Stimulated activated CD4-positive, alpha-beta T cell treated with anti-CD3 and anti-CD28 coated beads, Interleukin-15, amount 100 ng/mL, for 48 hours (primary cell): ENCODE data around the gene PDCD10.

Source experiments
- DNase-seq, 2 donors: peaks; one replicate each; pipeline ENCODE4 v3.0.0-alpha.2; 2020; ENCODE audit warnings: low read depth in 2 of 2

Gene PDCD10

DNA sequence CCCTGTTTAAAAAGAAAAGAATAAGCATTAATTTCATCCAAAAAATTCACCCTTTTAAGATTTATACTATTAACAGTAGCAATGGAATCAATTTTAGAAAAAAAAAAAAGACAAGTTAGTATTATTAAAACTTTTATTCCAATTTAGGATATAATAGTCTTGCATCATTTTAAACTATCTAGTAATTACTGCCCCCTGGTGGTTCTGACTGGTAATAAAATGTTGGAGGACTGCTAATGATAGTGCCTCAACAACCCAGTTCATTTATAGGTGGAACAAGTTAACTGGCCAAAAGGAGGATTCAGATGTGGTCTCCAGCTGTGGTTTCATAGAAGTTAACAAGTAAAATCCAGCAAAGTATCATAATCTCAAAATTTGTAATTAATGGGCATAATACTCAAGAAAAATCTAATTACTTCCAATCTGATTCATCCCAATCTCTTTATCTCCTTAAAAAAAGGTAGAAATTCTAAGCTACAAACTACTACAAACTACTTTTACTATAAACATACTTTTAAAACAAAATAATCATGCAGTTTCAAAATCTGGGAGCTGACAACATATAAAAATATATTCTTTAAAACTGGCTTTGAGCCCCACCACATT, 50.2 kb downstream of the PDCD10 start:
- peak; percentile 11 to 23 for DNase-seq

DNA sequence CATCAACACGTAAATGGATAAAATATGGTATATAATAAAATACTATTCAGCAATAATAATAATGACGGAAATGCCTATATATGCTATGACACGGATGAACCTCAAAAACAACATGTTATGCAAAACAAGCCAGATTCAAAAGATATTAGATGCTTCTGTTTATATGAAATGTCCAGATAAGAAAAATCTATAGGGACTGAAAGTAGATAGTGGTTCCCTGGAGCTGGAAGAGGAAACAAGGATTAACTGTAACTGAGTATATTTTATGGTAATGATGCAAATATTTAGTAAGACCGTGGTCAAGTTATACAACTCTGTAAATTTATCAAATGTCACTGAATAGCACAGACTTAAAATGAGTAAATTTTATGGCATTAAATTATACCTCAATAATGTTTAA, 55.2 kb downstream of the PDCD10 start:
- DNase-seq, result no peak

- no peak for DNase-seq
Observed at GRCh38 chr3:167675848-167676247, 58.8 kb downstream of the PDCD10 start.

DNA sequence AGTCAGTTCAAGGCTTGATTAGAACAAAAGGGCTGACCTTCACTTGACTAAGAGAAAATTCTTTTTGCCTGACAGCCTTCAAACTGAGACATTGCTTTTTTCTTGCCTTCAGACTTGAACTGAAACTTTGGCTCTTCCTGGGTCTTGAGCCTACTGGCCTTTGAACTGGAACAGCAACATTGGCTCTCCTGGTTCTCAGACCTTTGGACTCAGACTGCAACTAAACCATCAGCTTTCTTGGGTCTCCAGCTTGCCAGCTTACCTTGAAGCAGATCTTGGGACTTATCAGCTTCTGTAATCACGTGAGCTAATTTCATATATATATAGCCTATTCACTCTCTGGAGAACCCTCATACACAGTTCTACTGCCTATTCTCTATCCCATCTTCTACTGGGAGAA, 61.5 kb downstream of the PDCD10 start:
- no peak for DNase-seq

DNA sequence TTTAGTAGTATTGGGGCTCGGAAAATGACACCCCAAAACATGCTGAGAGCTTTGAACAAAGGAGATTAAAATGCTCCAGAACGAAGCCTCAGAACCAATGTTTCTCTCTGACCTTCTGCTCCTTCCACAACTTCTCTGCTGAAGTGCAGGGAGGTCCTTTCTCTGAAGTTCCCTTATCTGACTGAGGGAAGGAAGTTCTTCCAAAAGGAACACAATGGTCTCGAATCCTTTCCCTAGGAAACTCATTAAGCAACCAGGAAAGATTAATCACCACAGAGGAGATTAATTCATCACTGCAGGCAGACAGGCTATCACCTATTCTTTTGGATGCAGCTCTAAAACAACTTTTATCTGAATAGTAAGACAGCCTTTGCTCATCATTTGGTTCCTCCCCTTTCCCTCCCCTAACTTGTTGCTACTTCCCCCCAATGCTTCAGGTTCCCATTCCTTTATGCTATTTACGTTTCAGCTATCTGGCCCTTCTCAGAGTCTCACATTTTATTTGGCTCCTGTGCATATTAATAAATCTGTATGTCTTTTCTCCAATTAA, 62.7 kb downstream of the PDCD10 start:
- DNase-seq, result no peak

GRCh38 chr3:167669699-167670098, 65.0 kb downstream of the PDCD10 start:
- DNase-seq, result no peak

GRCh38 chr3:167668651-167669050, 66.0 kb downstream of the PDCD10 start:
- no peak for DNase-seq

DNA sequence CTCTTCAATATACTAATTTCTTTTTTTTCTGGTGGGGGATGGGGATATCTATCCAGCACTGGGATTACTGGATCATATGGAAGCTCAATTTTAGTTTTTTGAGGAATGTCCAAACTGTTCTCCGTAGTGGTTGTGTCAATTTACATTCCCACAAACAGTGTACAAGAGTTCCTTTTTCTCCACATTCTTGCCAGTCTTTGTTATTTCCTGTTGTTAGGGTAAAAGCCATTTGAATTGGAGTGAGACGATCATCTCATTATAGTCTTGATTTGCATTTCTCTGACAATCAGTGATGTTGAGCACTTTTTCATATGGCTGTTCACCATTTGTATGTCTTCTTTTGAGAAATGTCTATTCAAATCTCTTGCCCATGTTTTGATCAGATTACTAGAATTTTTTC, 68.1 kb downstream of the PDCD10 start:
- DNase-seq, result no peak

GRCh38 chr3:167662919-167663400, 71.7 kb downstream of the PDCD10 start:
- no peak for DNase-seq

DNA sequence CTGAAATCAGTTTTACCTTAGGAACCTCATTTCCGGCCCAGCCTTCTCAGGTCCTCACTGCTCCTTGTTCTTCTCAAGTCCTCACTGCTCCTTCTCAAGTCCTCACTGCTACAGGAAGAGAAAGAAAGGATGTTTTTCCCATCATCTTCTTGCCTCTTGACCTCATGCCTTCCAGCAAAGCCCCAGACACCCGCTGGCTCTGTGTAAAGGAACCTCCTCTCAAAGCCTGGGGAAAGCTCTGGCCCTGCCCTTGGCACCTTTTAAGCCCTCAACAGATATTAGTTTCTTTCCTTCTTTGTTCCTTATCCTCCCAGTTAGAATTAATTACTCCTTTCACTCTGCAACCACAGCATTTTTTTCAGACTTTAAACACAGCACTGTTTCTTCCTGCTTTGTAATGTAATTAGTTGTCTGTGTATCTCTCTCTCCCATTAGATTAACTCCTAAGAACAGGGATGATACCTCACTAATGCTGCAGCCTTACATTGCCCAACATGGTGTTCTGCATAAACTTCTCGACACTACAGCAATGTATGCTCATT, 76.9 kb downstream of the PDCD10 start:
- DNase-seq, result no peak

- DNase-seq, result no peak
Observed at GRCh38 chr3:167656821-167657220, 77.9 kb downstream of the PDCD10 start.

DNA sequence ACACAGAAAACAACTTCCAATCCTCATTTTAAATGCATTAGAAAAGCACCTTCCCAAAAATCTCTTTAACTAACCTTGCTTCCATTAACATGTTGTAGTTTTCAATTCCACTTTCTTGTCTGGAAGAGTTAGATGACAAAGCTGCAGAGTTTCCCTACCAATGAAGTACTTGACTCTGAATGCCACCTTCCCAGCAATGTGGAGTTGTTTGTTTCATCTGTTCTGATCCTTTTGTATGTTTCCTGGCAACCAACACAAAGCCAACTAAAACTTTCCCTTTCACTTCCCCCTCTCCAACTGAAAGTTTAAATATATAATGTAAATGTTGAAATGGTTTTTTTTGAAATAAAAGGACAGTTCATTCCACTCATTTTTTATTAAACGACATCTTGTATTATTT, 80.9 kb downstream of the PDCD10 start, which contains the start of gene WDR49:
Gene WDR49 (minus strand): TSS at position 183 of the 400 bp plus-strand sequence. CDS start 517 bp downstream, outside the sequence.
- no peak for DNase-seq

DNA sequence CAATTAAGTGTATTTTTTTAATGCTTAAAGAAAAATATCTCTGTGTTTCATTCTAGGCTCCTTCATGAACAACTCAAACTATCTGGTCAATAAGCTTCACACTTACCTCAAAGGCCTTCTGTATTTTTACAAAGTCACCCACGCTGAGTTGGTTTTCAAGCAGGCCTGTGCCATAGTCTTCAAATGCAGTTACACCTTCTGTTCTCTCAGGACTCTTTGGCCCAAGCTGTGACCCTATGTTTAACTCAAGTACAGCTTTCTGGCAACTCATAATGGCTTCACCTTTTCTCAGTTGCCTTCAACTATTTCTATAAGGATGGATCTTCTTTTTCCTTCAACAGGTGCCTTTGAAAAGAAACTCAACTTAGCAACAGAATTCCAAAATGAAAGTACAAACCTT, 81.5 kb downstream of the PDCD10 start:
- no peak for DNase-seq

DNA sequence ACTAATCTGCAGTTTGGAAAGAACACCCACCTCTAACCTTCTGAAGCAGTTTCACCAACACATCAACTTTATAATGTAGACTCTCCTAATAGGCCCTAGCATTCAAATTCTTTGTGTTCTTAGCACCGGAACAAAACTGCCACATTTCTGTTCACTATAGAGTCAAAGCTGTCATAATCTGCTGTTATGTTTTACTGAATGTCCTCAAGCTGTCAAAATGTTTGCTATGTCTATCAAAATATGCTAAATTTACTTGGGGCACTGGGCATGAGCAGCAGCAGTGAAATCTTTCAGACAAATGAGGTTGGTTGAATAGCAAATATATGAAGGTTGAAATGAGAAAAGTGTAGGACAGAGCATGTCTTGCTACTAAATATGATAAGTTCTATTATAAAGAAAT, 82.9 kb downstream of the PDCD10 start:
- no peak for DNase-seq

GRCh38 chr3:167650459-167650858, 84.2 kb downstream of the PDCD10 start:
- no peak for DNase-seq

DNA sequence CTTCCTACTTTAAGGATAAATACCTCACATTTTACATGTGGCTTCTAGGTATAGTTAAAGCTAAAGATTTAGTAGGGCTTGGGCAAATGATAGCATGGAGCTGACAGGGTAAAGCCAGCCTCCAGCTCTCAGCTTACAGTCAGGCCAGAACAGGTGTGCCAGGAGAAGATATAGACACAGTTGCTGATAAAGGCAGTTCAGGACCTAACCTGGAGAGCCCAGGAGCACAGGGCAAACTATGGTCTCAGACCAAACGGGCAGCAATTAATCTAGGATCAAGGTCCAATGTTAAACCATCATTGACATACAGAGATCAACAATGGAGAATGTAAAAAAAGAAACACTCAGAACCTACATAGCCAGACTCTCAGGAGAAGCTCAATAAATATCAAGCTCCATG, 84.9 kb downstream of the PDCD10 start:
- no peak for DNase-seq

GRCh38 chr3:167644611-167645010, 90.1 kb downstream of the PDCD10 start:
- DNase-seq, result no peak
